Skeletal muscle tissue (tissue), 4 donors: ENCODE results near the gene PRPF6. TPM values are rescaled to one million over a fixed set of nuclear protein-coding genes. Genes with fewer than 3 reads are reported as not detected.
"Not testable (repeated sequence)": the region's sequence is repeated elsewhere in the genome, so short reads cannot be mapped to it uniquely, and the experiment has no call there.

Source experiments
- H3K27ac ChIP-seq: one replicate; pipeline ENCODE4 v1.7.0; 2013; ENCODE audit warnings: mild to moderate bottlenecking, low read depth, low read length, inconsistent platforms
- H3K27me3 ChIP-seq, 3 donors: one replicate each; pipeline ENCODE4 v1.7.0; 2013; ENCODE audit warnings: low read length in 3 of 3; ENCODE audit not compliant: control insufficient read depth in 3 of 3, insufficient read depth in 3 of 3
- H3K36me3 ChIP-seq, 3 donors: one replicate each; pipeline ENCODE4 v1.7.0; 2013; ENCODE audit warnings: low read length in 3 of 3; ENCODE audit not compliant: control insufficient read depth in 3 of 3, insufficient read depth in 3 of 3
- H3K4me1 ChIP-seq, 3 donors: one replicate each; pipeline ENCODE4 v1.7.0; 2013; ENCODE audit warnings: low read length in 3 of 3, mild to moderate bottlenecking in 3 of 3; ENCODE audit not compliant: control insufficient read depth in 3 of 3, insufficient read depth in 3 of 3
- H3K4me3 ChIP-seq, 3 donors: one replicate each; pipeline ENCODE4 v1.7.0; 2013; ENCODE audit warnings: low read length in 3 of 3
- H3K9ac ChIP-seq, 3 donors: one replicate each; pipeline ENCODE4 v1.7.0; 2013; ENCODE audit warnings: low read length in 3 of 3, mild to moderate bottlenecking in 3 of 3, moderate library complexity in 2 of 3, low read depth in 1 of 3
- H3K9me3 ChIP-seq, 3 donors: one replicate each; pipeline ENCODE4 v1.7.0; 2013; ENCODE audit warnings: low read length in 3 of 3; ENCODE audit not compliant: control insufficient read depth in 3 of 3
- total RNA-seq: library from RNA; depleted of rRNA; stranded (reverse); fragments of >200 nt; gene quantifications from one replicate; pipeline ENCODE4 v1.2.3, GENCODE V29; 2014
- donor health status: Osteomylitis.

PRPF6 gene
- total RNA-seq, 1 donor from 2014 or later: 55.8 TPM

GRCh38 chr20:63960654-63961621, 20.0 kb upstream of the PRPF6 start:
- not testable (repeated sequence) for H3K4me3 ChIP-seq, H3K9me3 ChIP-seq, H3K27ac ChIP-seq, H3K9ac ChIP-seq, H3K27me3 ChIP-seq
- peaks cover 8 to 14% (median 11%) of the 10 kb centered on the region in 3 donors for H3K4me1 ChIP-seq
- H3K36me3 ChIP-seq: peaks cover 20 to 46% (median 31%) of the 10 kb centered on the region in 3 donors

GRCh38 chr20:63961664-63962425, 19.1 kb upstream of the PRPF6 start:
- Histone ChIP-seq H3K27me3 (no peaks in the 10 kb centered on the region), H3K36me3 (peaks cover 29 to 52% (median 39%) of the 10 kb centered on the region in 3 donors), H3K27ac (no peak overlapping the region), H3K9me3 (no peaks in the 10 kb centered on the region), H3K4me1 (peaks cover 7 to 12% (median 10%) of the 10 kb centered on the region in 3 donors), H3K9ac (no peak overlapping the region), H3K4me3 (no peak overlapping the region)

- H3K4me3 ChIP-seq: no peak overlapping the region
- peaks cover 35 to 58% (median 42%) of the 10 kb centered on the region in 3 donors for H3K36me3 ChIP-seq
These were observed 18.2 kb upstream of the PRPF6 start for GRCh38 chr20:63962426-63963347.

GRCh38 chr20:63963348-63963741, 17.6 kb upstream of the PRPF6 start:
- no peak overlapping the region for H3K9ac ChIP-seq
- peaks cover under 1 to 3% (median under 1%) of the 10 kb centered on the region in 3 donors for H3K4me1 ChIP-seq
- peaks cover 40 to 62% (median 42%) of the 10 kb centered on the region in 3 donors for H3K36me3 ChIP-seq
- no peak overlapping the region for H3K27ac ChIP-seq
- no peak overlapping the region for H3K4me3 ChIP-seq
- no peaks in the 10 kb centered on the region for H3K27me3 ChIP-seq
- H3K9me3 ChIP-seq: no peaks in the 10 kb centered on the region

More at GRCh38 chr20:63962426-63963347, 18.2 kb upstream of the PRPF6 start:
- Histone ChIP-seq H3K27me3 (no peaks in the 10 kb centered on the region), H3K27ac (no peak overlapping the region), H3K9me3 (no peaks in the 10 kb centered on the region), H3K9ac (no peak overlapping the region), H3K4me1 (peaks cover 0 to 5% (median 3%) of the 10 kb centered on the region in 3 donors)

GRCh38 chr20:63963784-63964301, 17.1 kb upstream of the PRPF6 start:
- Histone ChIP-seq H3K4me1 (peaks cover 5 to 6% (median 6%) of the 10 kb centered on the region in 3 donors), H3K27me3 (no peaks in the 10 kb centered on the region), H3K9ac (no peak overlapping the region), H3K9me3 (no peaks in the 10 kb centered on the region), H3K27ac (no peak overlapping the region), H3K4me3 (no peak overlapping the region), H3K36me3 (peaks cover 39 to 59% (median 42%) of the 10 kb centered on the region in 3 donors)

GRCh38 chr20:63964412-63964811, 16.5 kb upstream of the PRPF6 start:
- Histone ChIP-seq H3K9ac (no peak overlapping the region), H3K4me1 (peaks cover 8 to 9% (median 9%) of the 10 kb centered on the region in 3 donors), H3K4me3 (no peak overlapping the region), H3K36me3 (peaks cover 35 to 53% (median 40%) of the 10 kb centered on the region in 3 donors), H3K27me3 (no peaks in the 10 kb centered on the region), H3K9me3 (no peaks in the 10 kb centered on the region), H3K27ac (no peak overlapping the region)

GRCh38 chr20:63966172-63966943, 14.6 kb upstream of the PRPF6 start:
- Histone ChIP-seq H3K4me3 (no peak overlapping the region), H3K9me3 (no peaks in the 10 kb centered on the region), H3K27me3 (no peaks in the 10 kb centered on the region), H3K9ac (no peak overlapping the region), H3K4me1 (peaks cover 14 to 15% (median 14%) of the 10 kb centered on the region in 3 donors), H3K27ac (no peak overlapping the region), H3K36me3 (peaks cover 34 to 44% (median 35%) of the 10 kb centered on the region in 3 donors)

GRCh38 chr20:63966944-63967322, 14.0 kb upstream of the PRPF6 start:
- no peaks in the 10 kb centered on the region for H3K27me3 ChIP-seq
- H3K36me3 ChIP-seq: peaks cover 29 to 39% (median 32%) of the 10 kb centered on the region in 3 donors
- H3K4me3 ChIP-seq: no peak overlapping the region
- no peaks in the 10 kb centered on the region for H3K9me3 ChIP-seq
- H3K27ac ChIP-seq: no peak overlapping the region
- no peak overlapping the region for H3K9ac ChIP-seq
- H3K4me1 ChIP-seq: peaks cover 14 to 15% (median 14%) of the 10 kb centered on the region in 3 donors
